H1 (cell line): Measurements from ENCODE around the gene ZNF768. TPM values are rescaled to one million over a fixed set of nuclear protein-coding genes. Genes with fewer than 3 reads are reported as not detected.

Source experiments
- CTCF ChIA-PET: fragments of 300-600 bp; sonication (Branson Sonifier 250); formaldehyde crosslinking; loops from one replicate; lab custom pipeline; 2021; ENCODE audit not compliant: partially characterized antibody; lab: Charles Lee
- POLR2A ChIA-PET: fragments of 300-600 bp; sonication (Branson Sonifier 250); formaldehyde crosslinking; loops from one replicate; lab custom pipeline; 2021; ENCODE audit warnings: inconsistent platforms; ENCODE audit not compliant: partially characterized antibody; lab: Charles Lee
- DNase-seq, 2 experiments: peaks; one replicate each; pipeline versions ENCODE4 v3.0.0 to v3.0.0-alpha.2; 2010 to 2022; ENCODE audit warnings: low spot score in 2 of 2, low read depth in 1 of 2, mixed read lengths in 1 of 2
- FAIRE-seq: peaks from 2 replicates; lab custom pipeline; 2011; peaks lifted over from hg19 to GRCh38; lab: Jason Lieb, UNC
- H2AFZ ChIP-seq: 2 replicates; pipeline ENCODE4 v1.8.1; 2012; ENCODE audit warnings: low read length, inconsistent platforms
- H2AK5ac ChIP-seq: 2 replicates; pipeline ENCODE4 v1.6.1; 2013; ENCODE audit warnings: low read depth, low read length
- H2BK120ac ChIP-seq: replicated peaks from 2 replicates; pipeline ENCODE3; 2013; ENCODE audit warnings: low read depth, low read length, inconsistent platforms
- H2BK12ac ChIP-seq: 2 replicates; pipeline ENCODE4 v1.6.1; 2013; ENCODE audit warnings: low read depth, low read length
- H2BK15ac ChIP-seq: 2 replicates; pipeline ENCODE4 v1.6.1; 2013; ENCODE audit warnings: low read length
- H2BK20ac ChIP-seq: 2 replicates; pipeline ENCODE4 v1.6.1; 2013; ENCODE audit warnings: low read length
- H2BK5ac ChIP-seq: 2 replicates; pipeline ENCODE4 v1.6.1; 2013; ENCODE audit warnings: low read depth, low read length
- H3K14ac ChIP-seq: 2 replicates; pipeline ENCODE4 v1.6.1; 2013; ENCODE audit warnings: inconsistent platforms; ENCODE audit not compliant: insufficient read length
- H3K18ac ChIP-seq: 2 replicates; pipeline ENCODE4 v1.6.1; 2013; ENCODE audit warnings: low read length; ENCODE audit errors: extremely low read depth
- H3K23ac ChIP-seq: 2 replicates; pipeline ENCODE4 v1.6.1; 2013; ENCODE audit warnings: inconsistent platforms; ENCODE audit not compliant: insufficient read length
- H3K23me2 ChIP-seq: 2 replicates; pipeline ENCODE4 v1.6.1; 2013; ENCODE audit warnings: low read depth, low read length
- H3K27ac ChIP-seq: 2 replicates; pipeline ENCODE4 v1.6.1; 2011; ENCODE audit warnings: low read depth, low read length, inconsistent platforms
- H3K27me3 ChIP-seq, 4 experiments: replicated peaks in 1 of 4; 1 replicate in 1 of 4; 2 replicates in 3 of 4; pipeline versions ENCODE4 v1.6.1 to v1.8.1; 2011 to 2013; ENCODE audit warnings: low read length in 3 of 4, mild to moderate bottlenecking in 3 of 4, inconsistent platforms in 2 of 4, mixed read lengths in 2 of 4, moderate library complexity in 1 of 4; ENCODE audit not compliant: control insufficient read depth in 3 of 4, insufficient read depth in 3 of 4; ENCODE audit errors: extremely low read depth in 1 of 4
- H3K36me3 ChIP-seq, 4 experiments: 2 replicates each; pipeline versions ENCODE4 v1.6.1 to v1.8.1; 2011 to 2013; ENCODE audit warnings: mild to moderate bottlenecking in 4 of 4, low read length in 3 of 4, moderate library complexity in 2 of 4, control low read depth in 1 of 4, inconsistent platforms in 1 of 4; ENCODE audit not compliant: insufficient read depth in 4 of 4, control insufficient read depth in 2 of 4
- H3K4ac ChIP-seq: replicated peaks from 2 replicates; pipeline ENCODE3; 2013; ENCODE audit warnings: low read length, low read depth, mixed read lengths, inconsistent platforms; ENCODE audit not compliant: insufficient read length
- H3K4me1 ChIP-seq, 4 experiments: replicated peaks in 1 of 4; 1 replicate in 1 of 4; 2 replicates in 3 of 4; pipeline versions ENCODE4 v1.6.1 to v1.8.1; 2011 to 2013; ENCODE audit warnings: low read length in 3 of 4, inconsistent platforms in 2 of 4, mixed read lengths in 1 of 4; ENCODE audit not compliant: insufficient read depth in 4 of 4, control insufficient read depth in 3 of 4
- H3K4me2 ChIP-seq, 2 experiments: 2 replicates each; pipeline versions ENCODE4 v1.6.1 to v1.8.1; 2011 to 2013; ENCODE audit warnings: low read depth in 2 of 2, low read length in 2 of 2, control low read depth in 1 of 2, inconsistent platforms in 1 of 2, mild to moderate bottlenecking in 1 of 2; ENCODE audit not compliant: insufficient read depth in 1 of 2
- H3K4me3 ChIP-seq, 4 experiments: fragments of 200-600, 300-600 bp in 1 of 4; sonication (generic), shearing (Covaris generic), sonication (Bioruptor Twin) in 1 of 4; 2 replicates each; pipeline versions ENCODE4 v1.5.1 to v1.8.1; 2011 to 2016; ENCODE audit warnings: low read length in 4 of 4, low read depth in 3 of 4, control low read depth in 2 of 4, inconsistent platforms in 2 of 4, mild to moderate bottlenecking in 2 of 4, mixed read lengths in 1 of 4, moderate library complexity in 1 of 4; ENCODE audit not compliant: insufficient read depth in 2 of 4; ENCODE audit errors: extremely low read depth in 1 of 4
- H3K56ac ChIP-seq: replicated peaks from 2 replicates; pipeline ENCODE3; 2013; ENCODE audit warnings: low read depth, mild to moderate bottlenecking, mixed read lengths, low read length, inconsistent platforms; ENCODE audit not compliant: insufficient read length
- H3K79me1 ChIP-seq: 2 replicates; pipeline ENCODE4 v1.6.1; 2013; ENCODE audit warnings: low read depth, low read length, control low read depth
- H3K79me2 ChIP-seq, 2 experiments: 2 replicates each; pipeline versions ENCODE4 v1.6.1 to v1.8.1; 2012 to 2013; ENCODE audit warnings: low read length in 2 of 2, mild to moderate bottlenecking in 2 of 2, inconsistent platforms in 1 of 2; ENCODE audit not compliant: insufficient read depth in 2 of 2, control insufficient read depth in 1 of 2
- H3K9ac ChIP-seq, 4 experiments: replicated peaks in 1 of 4; 1 replicate in 1 of 4; 2 replicates in 3 of 4; pipeline versions ENCODE4 v1.6.1 to v1.8.1; 2011 to 2013; ENCODE audit warnings: low read depth in 3 of 4, low read length in 3 of 4, control low read depth in 2 of 4, mild to moderate bottlenecking in 2 of 4, moderate library complexity in 2 of 4, inconsistent platforms in 1 of 4; ENCODE audit errors: extremely low read depth in 1 of 4
- H3K9me3 ChIP-seq, 2 experiments: 2 replicates each; pipeline versions ENCODE4 v1.6.1 to v1.8.1; 2012 to 2013; ENCODE audit warnings: mild to moderate bottlenecking in 2 of 2, moderate library complexity in 2 of 2, control low read depth in 1 of 2, inconsistent platforms in 1 of 2, low read depth in 1 of 2, low read length in 1 of 2, mixed read lengths in 1 of 2; ENCODE audit not compliant: insufficient read depth in 2 of 2
- H4K20me1 ChIP-seq, 2 experiments: replicated peaks in 1 of 2; 2 replicates each; pipeline versions ENCODE3 to v1.8.1; 2011 to 2013; ENCODE audit warnings: inconsistent platforms in 2 of 2, low read length in 2 of 2, mild to moderate bottlenecking in 1 of 2; ENCODE audit not compliant: insufficient read depth in 2 of 2, control insufficient read depth in 1 of 2
- H4K5ac ChIP-seq: 2 replicates; pipeline ENCODE4 v1.6.1; 2013; ENCODE audit warnings: low read length, low read depth, mixed read lengths, inconsistent platforms; ENCODE audit not compliant: insufficient read length
- H4K8ac ChIP-seq: 2 replicates; pipeline ENCODE4 v1.8.0; 2013; ENCODE audit warnings: mild to moderate bottlenecking, moderate library complexity, low read length, inconsistent platforms; ENCODE audit not compliant: insufficient read depth; ENCODE audit errors: extremely low read depth
- H4K91ac ChIP-seq: replicated peaks from 2 replicates; pipeline ENCODE3; 2013; ENCODE audit warnings: low read length, mixed read lengths, inconsistent platforms; ENCODE audit not compliant: insufficient read length
- ASH2L ChIP-seq: fragments of 200-600, 300-600 bp; sonication (generic); IDR thresholded peaks from one replicate; pipeline ENCODE4 v1.7.1; 2017; ENCODE audit warnings: low read length
- ATF3 ChIP-seq: IDR thresholded peaks from 2 replicates; pipeline ENCODE4 v1.6.1; 2011; ENCODE audit warnings: low read depth, mild to moderate bottlenecking, low read length; ENCODE audit not compliant: insufficient read depth
- CHD2 ChIP-seq: IDR thresholded peaks from 2 replicates; pipeline ENCODE4 v1.6.1; 2012; ENCODE audit warnings: low read length, improper control_type of control experiment
- EZH2 ChIP-seq: fragments of 200-600 bp; sonication (generic); IDR thresholded peaks from 2 replicates; pipeline ENCODE4 v1.7.1; 2012; ENCODE audit warnings: low read depth, mild to moderate bottlenecking, moderate library complexity, low read length, inconsistent platforms; ENCODE audit not compliant: severe bottlenecking
- GABPA ChIP-seq: IDR thresholded peaks from 2 replicates; pipeline ENCODE4 v1.6.1; 2011; ENCODE audit warnings: mild to moderate bottlenecking, low read length, moderate library complexity, borderline replicate concordance; ENCODE audit not compliant: insufficient read depth
- HDAC6 ChIP-seq: IDR thresholded peaks from one replicate; pipeline ENCODE4 v1.7.1; 2012; ENCODE audit warnings: low read depth, mild to moderate bottlenecking, inconsistent platforms, low read length, moderate library complexity
- RNF2 ChIP-seq: fragments of 200-900, 300-1000 bp; sonication (generic); IDR thresholded peaks from 2 replicates; pipeline ENCODE4 v1.7.1; 2016; ENCODE audit warnings: borderline replicate concordance, low read depth, mild to moderate bottlenecking, antibody characterized with exemption, low read length; ENCODE audit not compliant: poor library complexity, severe bottlenecking; ENCODE audit errors: missing control alignments
- SP1 ChIP-seq: IDR thresholded peaks from 2 replicates; pipeline ENCODE4 v1.6.1; 2011; ENCODE audit warnings: low read depth, low read length
- SP4 ChIP-seq: IDR thresholded peaks from 2 replicates; pipeline ENCODE4 v1.6.1; 2012; ENCODE audit warnings: low read length, inconsistent platforms
- SUZ12 ChIP-seq: fragments of 200-600 bp; sonication (generic); IDR thresholded peaks from 2 replicates; pipeline ENCODE4 v1.6.1; 2012; ENCODE audit warnings: mild to moderate bottlenecking, inconsistent platforms, low read length, moderate library complexity, mixed read lengths
- TBP ChIP-seq: IDR thresholded peaks from 2 replicates; pipeline ENCODE4 v1.6.1; 2011; ENCODE audit warnings: low read depth, low read length, improper control_type of control experiment
- TCF12 ChIP-seq: IDR thresholded peaks from 2 replicates; pipeline ENCODE4 v1.6.1; 2011; ENCODE audit warnings: low read depth, mild to moderate bottlenecking, low read length
- TEAD4 ChIP-seq: IDR thresholded peaks from 2 replicates; pipeline ENCODE4 v1.6.1; 2012; ENCODE audit warnings: low read depth, low read length, inconsistent platforms, mixed read lengths
- YY1 ChIP-seq: IDR thresholded peaks from 2 replicates; pipeline ENCODE4 v1.6.1; 2011; ENCODE audit warnings: low read depth, mild to moderate bottlenecking, low read length
- WGBS, 2 experiments: shearing (Covaris generic) in 1 of 2; methylation state at CpG; one replicate each; pipeline versions ENCODE4 v1.1.6 to v1.1.7; 2013 to 2015; ENCODE audit warnings: low lambda C conversion rate in 2 of 2, mixed read lengths in 2 of 2, inconsistent platforms in 1 of 2, low coverage in 1 of 2, missing lambda C conversion rate in 1 of 2; ENCODE audit not compliant: insufficient replicate concordance in 2 of 2, insufficient coverage in 1 of 2, insufficient read length in 1 of 2; ENCODE audit errors: extremely low coverage in 1 of 2, missing lambda C conversion rate in 1 of 2; 5-methylcytosine and 5-hydroxymethylcytosine counted together
- polyA plus RNA-seq, 7 experiments: library from polyadenylated mRNA; depleted of rRNA in 3 of 7; stranded (reverse) in 5 of 7; unstranded in 2 of 7; fragments of >200 nt in 5 of 7; fragments of 200-250 nt in 2 of 7; gene quantifications; 1 replicate in 5 of 7; 2 replicates in 1 of 7; 4 replicates in 1 of 7; pipeline versions ENCODE4 v1.2.1 to v1.2.3, GENCODE V29; 2011 to 2013; ENCODE audit warnings: missing spikeins in 2 of 7, mixed read lengths in 2 of 7
- total RNA-seq: library from RNA; stranded (reverse); fragmentation: NEBNext Ultra II Directional; extraction: Animal tissue kit (Norgen Biotek cat#: 25700); gene quantifications from 2 replicates; pipeline ENCODE4 v1.2.1, GENCODE V29; 2021

The ZNF768 gene
- total and polyA plus RNA-seq, 2 of the 8 experiments (the other 6 are each of a cell fraction or from before 2014, with no cell fraction given) = 36.1 to 47.7 TPM

- CTCF ChIA-PET = interaction anchor here (0.8 to 4.1 kb wide), 12 partner anchors 8 to 148 kb away, joined by 3 to 16 read pairs (median 6); partner anchors contain the start of genes DCTPP1 and ZNF747
- no peak overlapping the region for H3K14ac ChIP-seq
- TF ChIP-seq SUZ12 (no peak), TEAD4 (no peak), ATF3 (no peak), SP1 (no peak), SP4 (no peak), YY1 (no peak), TBP (no peak), ASH2L (no peak), RNF2 (no peak), HDAC6 (no peak), GABPA (no peak), TCF12 (no peak), EZH2 (no peak), CHD2 (no peak)
Observed at GRCh38 chr16:30481381-30481780, 45.0 kb downstream of the ZNF768 start.

More at GRCh38 chr16:30481381-30481780, 45.0 kb downstream of the ZNF768 start:
- H2BK20ac ChIP-seq = no peak overlapping the region
- no peaks in the 10 kb centered on the region for H3K27me3 ChIP-seq
- no peak overlapping the region for H3K4me3 ChIP-seq
- no peak overlapping the region for H2BK120ac ChIP-seq
- H4K91ac ChIP-seq = no peak overlapping the region
- FAIRE-seq = no peak
- no peak overlapping the region for H3K18ac ChIP-seq
- no peaks in the 10 kb centered on the region; a peak in 1 of 4 replicates for H3K9me3 ChIP-seq
- H3K36me3 ChIP-seq = no peaks in the 10 kb centered on the region
- no peak for DNase-seq
- no peak overlapping the region for H4K8ac ChIP-seq
- WGBS, 2 experiments = 93% methylated on average over 5 of the region's 5 CpGs; no CpG with 5 or more reads in 1 of the 2 experiments
- H3K4me2 ChIP-seq = no peak overlapping the region
- H3K27ac ChIP-seq = no peak overlapping the region
- H3K79me2 ChIP-seq = no peaks in the 10 kb centered on the region
- no peak overlapping the region for H3K23ac ChIP-seq
- no peak overlapping the region for H2AK5ac ChIP-seq
- no peak overlapping the region for H2BK15ac ChIP-seq
- H3K4me1 ChIP-seq = no peaks in the 10 kb centered on the region
- no peaks in the 10 kb centered on the region for H4K20me1 ChIP-seq
- H4K5ac ChIP-seq = no peak overlapping the region
- H2BK5ac ChIP-seq = no peak overlapping the region
- no peak overlapping the region for H3K56ac ChIP-seq
- no peaks in the 10 kb centered on the region for H3K79me1 ChIP-seq
- no peaks in the 10 kb centered on the region for H3K23me2 ChIP-seq
- H2BK12ac ChIP-seq = no peak overlapping the region
- H3K4ac ChIP-seq = no peak overlapping the region
- no peak overlapping the region for H2AFZ ChIP-seq
- H3K9ac ChIP-seq = no peak overlapping the region
- POLR2A ChIA-PET = interaction anchor here (0.7 to 1.5 kb wide), 3 partner anchors 9 to 358 kb away, joined by 3 read pairs; partner anchors contain the start of genes ITGAL, MAPK3 and ZNF747
